HEK293 (cell line): ENCODE data around the gene PTGIR.

Source experiments
- CTCF ChIA-PET: fragments of 350-600 bp; formaldehyde crosslinking; extraction: SDS; loops from one replicate; lab custom pipeline; 2021; ENCODE audit warnings: antibody characterized with exemption; lab: Yijun Ruan, JAX
- POLR2A ChIA-PET: fragments of 300-600 bp; formaldehyde crosslinking; extraction: SDS; loops from one replicate; lab custom pipeline; 2020; ENCODE audit warnings: antibody characterized with exemption, inconsistent platforms; lab: Yijun Ruan, JAX
- H3K27ac ChIP-seq: fragments of 200-500 bp; sonication (Bioruptor generic); 2 replicates; pipeline ENCODE4 v1.5.1; 2014; ENCODE audit warnings: low read depth, low read length, control low read depth, inconsistent platforms; ENCODE audit errors: extremely low read depth
- H3K36me3 ChIP-seq, 2 experiments: fragments of 200-500 bp in 1 of 2; sonication (Bioruptor generic) in 1 of 2; 1 replicate in 1 of 2; 2 replicates in 1 of 2; pipeline ENCODE4 v1.5.1; 2014 to 2017; ENCODE audit warnings: inconsistent platforms in 2 of 2, low read length in 2 of 2; ENCODE audit not compliant: control insufficient read depth in 2 of 2, insufficient read depth in 1 of 2
- H3K4me1 ChIP-seq: fragments of 200-500 bp; sonication (Bioruptor generic); 2 replicates; pipeline ENCODE4 v1.5.1; 2014; ENCODE audit warnings: mild to moderate bottlenecking, low read length, inconsistent platforms; ENCODE audit not compliant: control insufficient read depth, insufficient read depth
- H3K4me3 ChIP-seq: 2 replicates; pipeline ENCODE4 v1.5.1; 2011; ENCODE audit warnings: low read depth, mild to moderate bottlenecking, control low read depth, low read length, moderate library complexity
- H3K9me3 ChIP-seq: fragments of 200-500 bp; sonication (Bioruptor generic); 2 replicates; pipeline ENCODE4 v1.5.1; 2014; ENCODE audit warnings: low read depth, low read length, inconsistent platforms; ENCODE audit not compliant: control insufficient read depth, insufficient read depth
- IKZF3 ChIP-seq: fragments of 450-650 bp; IDR thresholded peaks from 2 replicates; pipeline ENCODE4 v1.5.0; 2018; ENCODE audit warnings: missing biosample characterization, mild to moderate bottlenecking, missing genetic modification characterization, moderate library complexity
- PRDM1 ChIP-seq: fragments of 450-650 bp; formaldehyde crosslinking; IDR thresholded peaks from 2 replicates; pipeline ENCODE4; 2016; ENCODE audit warnings: missing biosample characterization, missing genetic modification characterization
- SP2 ChIP-seq: fragments of 450-650 bp; formaldehyde crosslinking; IDR thresholded peaks from 2 replicates; pipeline ENCODE4 v1.5.1; 2016; ENCODE audit warnings: missing biosample characterization, missing genetic modification characterization
- TCF7L2 ChIP-seq: IDR thresholded peaks from 2 replicates; pipeline ENCODE4 v1.6.1; 2011; ENCODE audit warnings: low read depth, mild to moderate bottlenecking, inconsistent platforms, low read length, moderate library complexity, borderline replicate concordance
- WT1 ChIP-seq: fragments of 450-650 bp; formaldehyde crosslinking; IDR thresholded peaks from 2 replicates; pipeline ENCODE4 v1.5.1; 2016; ENCODE audit warnings: missing biosample characterization, missing genetic modification characterization
- YY1 ChIP-seq: fragments of 450-650 bp; formaldehyde crosslinking; IDR thresholded peaks from 2 replicates; pipeline ENCODE4 v1.5.1; 2018; ENCODE audit warnings: missing biosample characterization, missing genetic modification characterization
- ZFP3 ChIP-seq: fragments of 450-650 bp; formaldehyde crosslinking; IDR thresholded peaks from 2 replicates; pipeline ENCODE4 v1.5.1; 2016; ENCODE audit warnings: low read depth, missing biosample characterization, missing genetic modification characterization
- ZIC2 ChIP-seq: fragments of 450-650 bp; formaldehyde crosslinking; IDR thresholded peaks from 2 replicates; pipeline ENCODE4 v1.5.1; 2016; ENCODE audit warnings: missing biosample characterization, missing genetic modification characterization
- ZNF132 ChIP-seq: fragments of 450-650 bp; formaldehyde crosslinking; IDR thresholded peaks from 2 replicates; pipeline ENCODE4 v1.5.1; 2017; ENCODE audit warnings: missing biosample characterization, missing genetic modification characterization, borderline replicate concordance
- ZNF16 ChIP-seq: fragments of 450-650 bp; formaldehyde crosslinking; IDR thresholded peaks from 2 replicates; pipeline ENCODE4 v1.5.1; 2016; ENCODE audit warnings: low read depth, missing biosample characterization, missing genetic modification characterization
- ZNF214 ChIP-seq: fragments of 450-650 bp; formaldehyde crosslinking; IDR thresholded peaks from 2 replicates; pipeline ENCODE4 v1.5.1; 2017; ENCODE audit warnings: missing biosample characterization, mild to moderate bottlenecking, missing genetic modification characterization, borderline replicate concordance
- ZNF292 ChIP-seq: fragments of 450-650 bp; formaldehyde crosslinking; IDR thresholded peaks from 2 replicates; pipeline ENCODE4 v1.5.1; 2016; ENCODE audit warnings: low read depth, missing biosample characterization, missing genetic modification characterization, borderline replicate concordance
- ZNF324 ChIP-seq: fragments of 450-650 bp; formaldehyde crosslinking; IDR thresholded peaks from 2 replicates; pipeline ENCODE4 v1.5.1; 2016; ENCODE audit warnings: missing biosample characterization, missing genetic modification characterization
- ZNF335 ChIP-seq: fragments of 450-650 bp; formaldehyde crosslinking; conservative IDR thresholded peaks from 2 replicates; pipeline ENCODE4 v1.5.1; 2016; ENCODE audit warnings: missing biosample characterization, missing genetic modification characterization
- ZNF350 ChIP-seq: fragments of 450-650 bp; formaldehyde crosslinking; IDR thresholded peaks from 2 replicates; pipeline ENCODE4 v1.5.0; 2017; ENCODE audit warnings: missing biosample characterization, mild to moderate bottlenecking, missing genetic modification characterization
- ZNF510 ChIP-seq: fragments of 450-650 bp; formaldehyde crosslinking; IDR thresholded peaks from 2 replicates; pipeline ENCODE4 v1.5.1; 2018; ENCODE audit warnings: mild to moderate bottlenecking, missing genetic modification characterization, missing biosample characterization; ENCODE audit not compliant: insufficient replicate concordance
- ZNF548 ChIP-seq: fragments of 450-650 bp; formaldehyde crosslinking; IDR thresholded peaks from 2 replicates; pipeline ENCODE4 v1.5.1; 2016; ENCODE audit warnings: missing biosample characterization, missing genetic modification characterization
- ZNF561 ChIP-seq: fragments of 450-650 bp; IDR thresholded peaks from 2 replicates; pipeline ENCODE4 v1.5.1; 2018; ENCODE audit warnings: missing biosample characterization, missing genetic modification characterization, borderline replicate concordance
- ZNF585B ChIP-seq: fragments of 450-650 bp; formaldehyde crosslinking; IDR thresholded peaks from 2 replicates; pipeline ENCODE4 v1.5.1; 2016; ENCODE audit warnings: missing biosample characterization, missing genetic modification characterization
- ZNF626 ChIP-seq: fragments of 450-650 bp; sonication (Bioruptor Pico); formaldehyde crosslinking; IDR thresholded peaks from 2 replicates; pipeline ENCODE4 v1.5.1; 2018; ENCODE audit warnings: missing biosample characterization, missing genetic modification characterization, inconsistent platforms
- ZNF777 ChIP-seq: fragments of 450-650 bp; formaldehyde crosslinking; IDR thresholded peaks from 2 replicates; pipeline ENCODE4 v1.5.1; 2017; ENCODE audit warnings: missing biosample characterization, missing genetic modification characterization, borderline replicate concordance
- ZXDB ChIP-seq: fragments of 450-650 bp; formaldehyde crosslinking; IDR thresholded peaks from 2 replicates; pipeline ENCODE4 v1.5.1; 2016; ENCODE audit warnings: missing biosample characterization, missing genetic modification characterization
- TF ChIP-seq, protein P1 (sequence below): fragments of 450-650 bp; formaldehyde crosslinking; IDR thresholded peaks from 2 replicates; pipeline ENCODE4 v1.5.1; 2016; ENCODE audit warnings: missing biosample characterization, missing genetic modification characterization
- TF ChIP-seq, protein P2 (sequence below): fragments of 450-650 bp; formaldehyde crosslinking; IDR thresholded peaks from 2 replicates; pipeline ENCODE4 v1.5.1; 2016; ENCODE audit warnings: missing biosample characterization, missing genetic modification characterization
- TF ChIP-seq, protein P3 (sequence below): fragments of 450-650 bp; formaldehyde crosslinking; IDR thresholded peaks from 2 replicates; pipeline ENCODE4 v1.5.1; 2016; ENCODE audit warnings: missing biosample characterization, missing genetic modification characterization
- TF ChIP-seq, protein P4 (sequence below): fragments of 450-650 bp; formaldehyde crosslinking; IDR thresholded peaks from 2 replicates; pipeline ENCODE4 v1.5.1; 2017; ENCODE audit warnings: missing biosample characterization, missing genetic modification characterization

PTGIR gene

DNA sequence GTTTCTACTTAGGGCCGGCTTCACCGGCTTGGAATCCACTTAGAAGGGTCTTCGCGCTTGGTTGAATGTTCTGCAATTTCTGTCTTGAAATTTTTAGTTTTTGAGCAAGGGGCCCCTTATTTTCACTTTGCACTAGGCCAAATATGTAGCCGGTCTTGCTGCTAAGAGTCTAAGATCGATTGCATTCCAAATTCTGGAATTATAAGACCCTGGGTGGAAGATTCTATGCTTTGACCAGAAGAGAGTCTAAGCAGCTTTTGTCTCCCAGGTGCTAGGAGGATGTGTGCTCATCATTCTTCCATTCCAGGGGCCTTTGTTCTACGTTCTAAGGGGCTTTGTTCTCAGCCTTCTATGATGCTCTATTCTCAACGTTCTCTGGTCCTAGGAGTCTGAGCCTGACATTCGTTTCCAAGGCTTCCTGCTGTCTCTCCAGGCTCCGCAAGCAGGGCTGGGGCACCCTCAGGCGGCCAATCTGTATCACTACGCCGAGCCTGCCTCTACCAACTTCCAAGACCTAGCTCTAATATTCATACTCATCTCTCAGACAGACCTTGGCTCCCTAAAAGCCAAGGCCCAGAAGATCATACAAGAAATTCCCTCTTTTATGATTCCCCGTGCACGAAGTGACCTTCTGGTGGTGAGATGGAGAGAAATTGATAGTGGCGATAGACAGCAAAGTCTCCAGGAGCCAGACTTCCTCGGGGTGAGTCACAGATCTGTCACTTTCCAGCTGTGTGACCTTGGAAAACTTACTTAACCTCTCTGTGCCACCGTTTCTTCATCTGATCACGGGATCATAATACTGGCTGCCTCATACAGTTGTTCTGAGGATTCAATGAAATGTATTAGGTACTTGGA, 37.1 kb upstream of the PTGIR start:
- Histone ChIP-seq H3K27ac (no peak overlapping the region), H3K36me3 (no peaks in the 10 kb centered on the region), H3K4me3 (peak overlapping the region; percentile 26), H3K4me1 (peaks cover 21% of the 10 kb centered on the region), H3K9me3 (no peaks in the 10 kb centered on the region)
- POLR2A ChIA-PET = interaction anchor here (0.5 to 2.7 kb wide), 17 partner anchors 9 to 1030 kb away, joined by 3 to 27 read pairs (median 4); partner anchors contain the start of genes CALM3 and IRF2BP1
- CTCF ChIA-PET = interaction anchor here (0.5 to 7.6 kb wide), 52 partner anchors 9 to 626 kb away, joined by 3 to 327 read pairs (median 5); partner anchors contain the start of genes CALM3, GNG8 and PTGIR
- 0 out of 2 replicates have a peak, but pooled peaks have one; percentile 61 for TF ChIP-seq ZNF561 (tag by site-specific recombination)
- TF ChIP-seq IKZF3 = 0 out of 2 replicates have a peak, but pooled peaks have one; percentile 36
- TF ChIP-seq ZNF548 (tag by site-specific recombination) = no peak
- TF ChIP-seq SP2 = no peak
- no peak for TF ChIP-seq ZNF626
- TF ChIP-seq ZNF777 (tag by site-specific recombination) = no peak
- no peak for TF ChIP-seq TCF7L2
- peak; percentile 78; the same call in 1 of the 2 replicates for TF ChIP-seq ZNF16 (tag by site-specific recombination)
- no peak for TF ChIP-seq YY1
- peak; percentile 24; the same call in 1 of the 2 replicates for TF ChIP-seq ZXDB (tag by site-specific recombination)
- TF ChIP-seq ZNF132 = no peak
- no peak for TF ChIP-seq ZNF292
- TF ChIP-seq, protein P1, sequence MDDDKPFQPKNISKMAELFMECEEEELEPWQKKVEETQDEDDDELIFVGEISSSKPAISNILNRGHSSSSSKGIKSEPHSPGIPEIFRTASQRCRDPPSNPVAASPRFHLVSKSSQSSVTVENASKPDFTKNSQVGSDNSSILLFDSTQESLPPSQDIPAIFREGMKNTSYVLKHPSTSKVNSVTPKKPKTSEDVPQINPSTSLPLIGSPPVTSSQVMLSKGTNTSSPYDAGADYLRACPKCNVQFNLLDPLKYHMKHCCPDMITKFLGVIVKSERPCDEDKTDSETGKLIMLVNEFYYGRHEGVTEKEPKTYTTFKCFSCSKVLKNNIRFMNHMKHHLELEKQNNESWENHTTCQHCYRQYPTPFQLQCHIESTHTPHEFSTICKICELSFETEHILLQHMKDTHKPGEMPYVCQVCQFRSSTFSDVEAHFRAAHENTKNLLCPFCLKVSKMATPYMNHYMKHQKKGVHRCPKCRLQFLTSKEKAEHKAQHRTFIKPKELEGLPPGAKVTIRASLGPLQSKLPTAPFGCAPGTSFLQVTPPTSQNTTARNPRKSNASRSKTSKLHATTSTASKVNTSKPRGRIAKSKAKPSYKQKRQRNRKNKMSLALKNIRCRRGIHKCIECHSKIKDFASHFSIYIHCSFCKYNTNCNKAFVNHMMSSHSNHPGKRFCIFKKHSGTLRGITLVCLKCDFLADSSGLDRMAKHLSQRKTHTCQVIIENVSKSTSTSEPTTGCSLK (tag by site-specific recombination) = no peak
- no peak for TF ChIP-seq ZNF510 (tag by site-specific recombination)
- TF ChIP-seq, protein P2, sequence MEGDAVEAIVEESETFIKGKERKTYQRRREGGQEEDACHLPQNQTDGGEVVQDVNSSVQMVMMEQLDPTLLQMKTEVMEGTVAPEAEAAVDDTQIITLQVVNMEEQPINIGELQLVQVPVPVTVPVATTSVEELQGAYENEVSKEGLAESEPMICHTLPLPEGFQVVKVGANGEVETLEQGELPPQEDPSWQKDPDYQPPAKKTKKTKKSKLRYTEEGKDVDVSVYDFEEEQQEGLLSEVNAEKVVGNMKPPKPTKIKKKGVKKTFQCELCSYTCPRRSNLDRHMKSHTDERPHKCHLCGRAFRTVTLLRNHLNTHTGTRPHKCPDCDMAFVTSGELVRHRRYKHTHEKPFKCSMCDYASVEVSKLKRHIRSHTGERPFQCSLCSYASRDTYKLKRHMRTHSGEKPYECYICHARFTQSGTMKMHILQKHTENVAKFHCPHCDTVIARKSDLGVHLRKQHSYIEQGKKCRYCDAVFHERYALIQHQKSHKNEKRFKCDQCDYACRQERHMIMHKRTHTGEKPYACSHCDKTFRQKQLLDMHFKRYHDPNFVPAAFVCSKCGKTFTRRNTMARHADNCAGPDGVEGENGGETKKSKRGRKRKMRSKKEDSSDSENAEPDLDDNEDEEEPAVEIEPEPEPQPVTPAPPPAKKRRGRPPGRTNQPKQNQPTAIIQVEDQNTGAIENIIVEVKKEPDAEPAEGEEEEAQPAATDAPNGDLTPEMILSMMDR (tag by site-specific recombination) = peak; percentile 86
- peak; percentile 62; the same call in 1 of the 2 replicates for TF ChIP-seq ZNF335
- TF ChIP-seq ZNF214 (tag by site-specific recombination) = no peak
- TF ChIP-seq, protein P3, sequence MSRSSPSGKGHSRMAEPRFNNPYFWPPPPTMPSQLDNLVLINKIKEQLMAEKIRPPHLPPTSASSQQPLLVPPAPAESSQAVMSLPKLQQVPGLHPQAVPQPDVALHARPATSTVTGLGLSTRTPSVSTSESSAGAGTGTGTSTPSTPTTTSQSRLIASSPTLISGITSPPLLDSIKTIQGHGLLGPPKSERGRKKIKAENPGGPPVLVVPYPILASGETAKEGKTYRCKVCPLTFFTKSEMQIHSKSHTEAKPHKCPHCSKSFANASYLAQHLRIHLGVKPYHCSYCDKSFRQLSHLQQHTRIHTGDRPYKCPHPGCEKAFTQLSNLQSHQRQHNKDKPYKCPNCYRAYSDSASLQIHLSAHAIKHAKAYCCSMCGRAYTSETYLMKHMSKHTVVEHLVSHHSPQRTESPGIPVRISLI (tag by site-specific recombination) = no peak
- 0 out of 2 replicates have a peak, but pooled peaks have one; percentile 12 for TF ChIP-seq ZIC2 (tag by site-specific recombination)
- TF ChIP-seq, protein P4, sequence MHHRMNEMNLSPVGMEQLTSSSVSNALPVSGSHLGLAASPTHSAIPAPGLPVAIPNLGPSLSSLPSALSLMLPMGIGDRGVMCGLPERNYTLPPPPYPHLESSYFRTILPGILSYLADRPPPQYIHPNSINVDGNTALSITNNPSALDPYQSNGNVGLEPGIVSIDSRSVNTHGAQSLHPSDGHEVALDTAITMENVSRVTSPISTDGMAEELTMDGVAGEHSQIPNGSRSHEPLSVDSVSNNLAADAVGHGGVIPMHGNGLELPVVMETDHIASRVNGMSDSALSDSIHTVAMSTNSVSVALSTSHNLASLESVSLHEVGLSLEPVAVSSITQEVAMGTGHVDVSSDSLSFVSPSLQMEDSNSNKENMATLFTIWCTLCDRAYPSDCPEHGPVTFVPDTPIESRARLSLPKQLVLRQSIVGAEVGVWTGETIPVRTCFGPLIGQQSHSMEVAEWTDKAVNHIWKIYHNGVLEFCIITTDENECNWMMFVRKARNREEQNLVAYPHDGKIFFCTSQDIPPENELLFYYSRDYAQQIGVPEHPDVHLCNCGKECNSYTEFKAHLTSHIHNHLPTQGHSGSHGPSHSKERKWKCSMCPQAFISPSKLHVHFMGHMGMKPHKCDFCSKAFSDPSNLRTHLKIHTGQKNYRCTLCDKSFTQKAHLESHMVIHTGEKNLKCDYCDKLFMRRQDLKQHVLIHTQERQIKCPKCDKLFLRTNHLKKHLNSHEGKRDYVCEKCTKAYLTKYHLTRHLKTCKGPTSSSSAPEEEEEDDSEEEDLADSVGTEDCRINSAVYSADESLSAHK = no peak
- TF ChIP-seq ZFP3 (tag by site-specific recombination) = no peak
- TF ChIP-seq PRDM1 (tag by site-specific recombination) = no peak
- no peak for TF ChIP-seq WT1 (tag by site-specific recombination)
- TF ChIP-seq ZNF350 (tag by site-specific recombination) = no peak
- TF ChIP-seq ZNF585B (tag by site-specific recombination) = no peak
- TF ChIP-seq ZNF324 (tag by site-specific recombination) = no peak
